NK-92 treated with Interleukin-12 subunit alpha and Interleukin-12 subunit beta, amount 100 ng/mL, for 24 hours (cell line): ENCODE measurements around the gene MAP4K1.
"Not testable (repeated sequence)": the region's sequence is repeated elsewhere in the genome, so short reads cannot be mapped to it uniquely, and the experiment has no call there.

Experiments
- DNase-seq: peaks from one replicate; lab custom pipeline; 2025; lab: John Stamatoyannopoulos, UW

Gene MAP4K1

DNA sequence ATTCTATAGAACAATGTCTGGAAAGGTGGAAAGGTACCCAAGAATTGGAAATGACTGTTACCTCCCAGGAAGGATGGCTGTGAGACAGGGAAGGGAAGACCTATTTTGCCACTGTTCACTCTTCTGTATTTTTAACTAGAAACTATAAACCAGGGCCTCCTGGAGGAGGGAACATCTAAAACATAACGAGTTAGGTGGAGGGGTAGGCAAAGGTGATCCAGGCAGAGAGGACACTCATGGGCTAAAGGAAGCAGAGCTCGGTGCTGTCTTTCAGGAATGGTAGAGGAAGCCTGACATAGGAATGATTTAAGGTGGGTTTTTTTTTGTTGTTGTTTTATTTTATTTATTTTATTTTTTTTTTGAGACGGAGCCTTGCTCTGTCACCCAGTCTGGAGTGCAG lies 7.1 kb upstream of the MAP4K1 start:
- DNase-seq = no peak

DNA sequence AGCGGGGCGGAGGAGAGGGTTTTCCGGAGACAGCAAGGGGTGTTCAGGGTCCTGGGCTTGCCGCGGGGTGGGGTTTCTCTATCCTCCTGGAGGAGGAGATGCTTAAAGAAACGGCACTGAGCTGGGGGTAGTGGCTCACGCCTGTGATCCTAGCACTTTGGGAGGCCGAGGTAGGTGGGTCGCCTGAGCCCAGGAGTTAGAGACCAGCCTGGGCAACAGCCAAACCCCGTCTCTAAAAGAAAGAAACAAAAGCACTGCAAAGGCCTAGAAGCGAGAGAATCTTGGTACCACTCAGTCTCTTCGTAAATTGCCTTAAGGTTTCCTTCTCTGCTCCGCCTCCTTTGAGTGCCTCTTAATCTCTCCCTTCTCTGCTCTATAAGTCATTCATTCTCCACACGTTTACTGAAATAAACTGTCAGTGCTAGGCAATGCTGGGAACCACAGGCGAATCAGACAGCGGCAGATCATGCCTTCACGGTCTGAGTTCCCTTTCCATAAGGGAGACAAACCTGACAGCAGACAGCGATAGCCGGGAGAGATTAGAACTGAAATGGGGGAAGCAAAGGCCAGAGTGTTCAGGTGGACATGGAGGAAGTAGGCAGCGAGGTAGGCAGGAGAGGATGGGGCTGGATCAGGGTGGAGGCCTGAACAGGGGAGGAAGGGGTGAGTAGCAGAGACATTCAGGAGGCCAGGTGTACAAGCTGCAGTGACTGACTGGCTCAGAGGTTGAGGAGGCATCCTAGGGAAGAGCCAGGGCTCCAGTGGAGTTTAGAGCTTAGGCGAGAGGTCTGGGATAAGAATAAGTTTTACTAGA lies 1.8 kb upstream of the MAP4K1 start:
- no peak for DNase-seq

DNA sequence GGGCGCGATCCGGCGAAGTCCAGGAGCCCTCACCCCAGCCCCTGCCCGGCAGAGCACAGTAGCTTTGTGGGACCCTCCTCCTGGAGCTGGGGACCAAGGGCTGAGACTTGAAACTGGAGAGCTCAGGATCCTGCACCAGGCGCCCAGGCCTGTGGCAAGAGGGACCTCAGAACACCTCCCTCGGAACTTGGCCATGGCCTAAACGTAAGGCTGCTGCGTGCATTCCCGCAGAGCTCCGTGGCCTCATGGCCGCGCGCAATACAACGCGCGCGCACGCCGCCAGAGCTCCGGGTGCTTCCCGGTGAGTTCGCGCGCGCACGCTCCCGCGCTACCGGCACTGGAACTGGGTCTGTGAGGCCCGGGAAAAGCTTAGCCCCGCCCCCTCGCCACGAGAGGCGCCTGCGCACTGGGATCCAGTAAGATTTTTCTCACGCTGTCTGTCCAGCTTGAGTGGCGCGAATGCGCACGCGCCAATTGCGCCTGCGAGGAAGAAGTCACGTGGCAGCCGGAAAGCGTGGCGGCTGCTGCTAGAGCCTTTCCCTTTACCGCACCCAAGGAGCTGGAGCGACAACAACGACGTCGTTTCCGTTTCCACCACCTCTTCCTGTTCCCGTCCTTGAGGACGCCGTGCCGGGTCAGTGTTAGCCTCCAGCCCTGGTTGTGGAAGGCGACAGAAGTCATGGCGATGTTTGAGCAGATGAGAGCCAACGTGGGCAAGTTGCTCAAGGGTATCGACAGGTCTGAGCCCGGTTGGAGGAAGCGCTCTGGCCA lies 1.0 kb upstream of the MAP4K1 start, which contains the start of gene EIF3K:
TSS of gene EIF3K (plus strand) at position 599 of the 771 bp plus-strand sequence. CDS start at position 680, 81 bp downstream.
- peak; percentile 95 for DNase-seq

DNA sequence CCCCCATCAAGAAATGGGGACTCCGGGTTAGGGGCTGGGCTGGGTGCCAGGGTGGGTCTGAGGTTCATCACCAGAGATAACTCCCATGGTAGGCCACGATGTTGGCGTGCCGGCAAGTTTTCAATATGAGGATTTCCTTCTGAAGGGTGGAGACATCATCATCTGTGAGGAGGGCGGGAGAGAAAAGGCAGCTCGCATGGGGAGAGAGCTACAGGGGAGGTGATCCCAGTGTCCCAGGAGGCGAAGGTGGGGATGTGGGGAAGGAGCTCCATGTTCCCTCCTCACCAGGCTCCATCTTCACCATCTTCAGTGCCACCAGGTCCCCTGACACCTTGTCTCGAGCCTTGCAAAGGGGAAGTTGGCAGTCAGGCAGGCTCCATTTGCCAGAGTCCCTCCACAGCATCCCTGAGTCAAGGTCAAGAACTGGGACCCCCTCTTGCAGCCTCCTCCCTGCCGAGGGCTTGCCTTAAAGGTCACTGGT lies 430 bp downstream of the MAP4K1 start:
- DNase-seq = peak; percentile 31

DNA sequence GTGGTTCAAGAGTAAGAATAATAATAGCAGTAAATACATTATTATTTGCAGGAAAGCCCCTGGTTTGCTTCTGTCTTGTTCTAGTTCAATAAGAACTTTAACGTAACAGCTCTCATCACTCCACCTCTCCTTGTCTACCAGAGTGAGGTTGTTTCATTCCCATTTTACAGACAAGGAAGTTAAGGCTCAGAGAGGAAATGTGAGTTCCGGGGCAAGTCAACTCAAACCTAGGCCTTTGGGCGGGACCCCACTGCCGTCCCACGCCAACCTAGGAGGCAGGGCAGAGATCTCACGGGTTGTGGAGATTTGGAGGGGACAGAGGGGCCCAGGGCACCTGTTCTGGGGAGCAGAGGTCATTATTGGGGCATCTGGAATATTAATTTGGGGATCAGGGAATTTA lies 1.5 kb downstream of the MAP4K1 start:
- DNase-seq = no peak

DNA sequence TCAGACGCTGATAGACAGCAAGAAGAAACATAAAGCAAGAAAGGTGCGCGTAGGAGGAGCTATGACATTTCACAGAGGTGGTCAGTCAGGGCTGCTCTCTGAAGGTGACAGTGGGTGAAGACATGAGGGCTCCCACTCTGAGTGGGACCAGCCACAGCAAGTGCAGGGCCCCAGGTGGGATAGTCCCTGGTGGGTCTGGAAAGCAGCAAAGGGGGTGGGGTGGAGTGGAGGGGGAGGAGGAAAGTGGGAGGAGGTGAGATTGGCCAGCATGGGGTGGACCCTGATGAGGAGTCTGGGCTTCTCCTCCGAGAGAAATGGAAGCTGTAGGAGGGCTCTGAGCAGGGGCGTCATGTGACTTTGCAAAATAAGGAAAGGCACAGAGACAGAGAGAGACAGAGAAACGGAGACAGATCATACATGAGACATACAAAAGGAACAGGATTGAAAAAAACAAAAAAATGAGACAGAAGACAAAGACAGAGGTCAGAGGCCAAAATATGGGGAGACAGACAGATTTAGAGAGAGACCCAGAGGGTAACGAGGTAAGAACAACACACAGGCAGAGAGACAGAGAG lies 2.7 kb downstream of the MAP4K1 start:
- DNase-seq = no peak

DNA sequence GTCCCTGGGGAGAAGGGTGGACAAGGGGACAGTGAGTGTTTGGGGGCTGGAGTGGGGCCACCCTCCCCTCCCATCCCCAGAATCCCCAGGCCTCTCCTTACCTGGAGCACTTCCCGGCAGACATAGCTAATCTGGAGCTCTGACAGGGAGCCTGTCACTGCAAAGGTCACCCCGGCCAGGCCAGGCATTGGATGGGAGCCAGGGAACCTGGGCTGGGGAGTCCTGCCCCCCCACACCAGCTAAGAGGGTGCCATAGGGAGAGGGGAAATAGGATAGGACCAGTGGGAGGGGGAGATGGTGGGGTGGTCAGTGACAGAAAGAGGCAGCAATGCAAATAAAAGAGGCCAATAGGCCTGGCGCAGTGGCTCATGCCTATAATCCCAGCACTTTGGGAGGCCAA lies 3.5 kb downstream of the MAP4K1 start:
- no peak for DNase-seq

DNA sequence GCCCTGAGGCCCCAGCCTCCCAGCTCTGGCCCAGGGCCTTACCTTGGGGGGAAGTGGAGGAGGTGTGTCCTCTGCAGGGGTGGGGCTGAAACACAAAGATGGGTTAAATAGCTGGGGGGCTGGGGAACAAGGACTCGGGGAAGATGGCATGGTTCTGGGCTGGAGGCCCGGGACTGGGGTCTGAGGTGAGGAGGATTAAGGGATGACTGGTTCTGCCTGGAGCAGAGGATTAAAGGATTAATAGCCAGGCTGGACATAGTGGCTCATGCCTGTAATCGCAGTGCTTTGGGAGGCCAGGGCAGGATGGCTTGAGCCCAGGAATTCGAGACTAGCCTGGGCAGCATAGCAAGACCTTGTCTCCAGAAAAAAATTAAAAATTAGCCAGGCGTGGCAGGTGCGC lies 11.6 kb downstream of the MAP4K1 start:
- no peak for DNase-seq

DNA sequence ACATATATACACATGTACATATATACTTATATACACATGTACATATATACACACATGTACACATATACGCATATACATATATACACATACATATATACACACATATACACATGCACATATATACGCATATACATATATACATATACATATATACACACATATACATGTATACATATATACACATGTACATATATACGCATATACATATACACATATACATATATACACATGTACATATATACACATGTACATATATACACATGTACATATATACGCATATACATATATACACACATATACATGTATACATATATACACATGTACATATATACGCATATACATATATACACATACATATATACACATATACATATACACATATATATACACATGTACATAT lies 14.9 kb downstream of the MAP4K1 start:
- not testable (repeated sequence) for DNase-seq

DNA sequence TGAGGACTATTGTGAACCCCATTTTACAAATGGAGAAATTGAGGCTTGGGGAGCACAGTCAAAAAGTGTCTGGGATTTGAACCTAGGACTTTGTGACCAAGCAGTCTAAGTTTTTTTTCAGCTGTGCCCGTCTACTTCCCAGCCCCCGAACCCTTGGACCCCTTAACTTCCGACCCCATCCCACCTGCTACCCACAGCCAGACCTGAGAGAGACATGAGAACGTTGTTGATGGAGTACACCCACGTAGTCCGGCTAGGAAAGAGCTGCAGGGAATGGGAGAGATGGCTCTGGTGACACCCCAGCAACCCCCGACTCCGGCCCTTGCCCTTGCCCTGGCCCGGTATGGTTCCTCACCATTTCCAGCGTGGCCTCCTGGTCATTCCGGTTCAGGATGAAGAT lies 18.0 kb downstream of the MAP4K1 start:
- DNase-seq = no peak

DNA sequence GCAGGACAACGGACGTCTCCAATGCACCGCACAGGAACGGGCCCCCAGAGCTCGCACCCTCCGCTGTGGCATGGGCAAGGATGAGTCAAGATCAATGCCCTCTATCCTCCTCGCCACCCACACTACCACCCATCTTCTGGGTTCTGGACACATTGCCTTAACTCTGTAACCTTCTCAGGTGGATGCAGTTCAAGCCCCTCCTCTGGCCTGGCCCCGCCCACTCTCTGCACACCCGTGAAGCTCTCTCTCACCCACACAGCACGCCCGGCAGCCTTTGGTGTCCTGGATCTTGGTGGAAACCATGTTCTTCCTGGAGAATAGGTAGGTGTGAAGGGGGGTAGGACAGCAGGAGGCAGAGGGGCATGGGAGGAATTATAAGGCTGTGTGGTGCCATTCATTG lies 20.7 kb downstream of the MAP4K1 start:
- no peak for DNase-seq

DNA sequence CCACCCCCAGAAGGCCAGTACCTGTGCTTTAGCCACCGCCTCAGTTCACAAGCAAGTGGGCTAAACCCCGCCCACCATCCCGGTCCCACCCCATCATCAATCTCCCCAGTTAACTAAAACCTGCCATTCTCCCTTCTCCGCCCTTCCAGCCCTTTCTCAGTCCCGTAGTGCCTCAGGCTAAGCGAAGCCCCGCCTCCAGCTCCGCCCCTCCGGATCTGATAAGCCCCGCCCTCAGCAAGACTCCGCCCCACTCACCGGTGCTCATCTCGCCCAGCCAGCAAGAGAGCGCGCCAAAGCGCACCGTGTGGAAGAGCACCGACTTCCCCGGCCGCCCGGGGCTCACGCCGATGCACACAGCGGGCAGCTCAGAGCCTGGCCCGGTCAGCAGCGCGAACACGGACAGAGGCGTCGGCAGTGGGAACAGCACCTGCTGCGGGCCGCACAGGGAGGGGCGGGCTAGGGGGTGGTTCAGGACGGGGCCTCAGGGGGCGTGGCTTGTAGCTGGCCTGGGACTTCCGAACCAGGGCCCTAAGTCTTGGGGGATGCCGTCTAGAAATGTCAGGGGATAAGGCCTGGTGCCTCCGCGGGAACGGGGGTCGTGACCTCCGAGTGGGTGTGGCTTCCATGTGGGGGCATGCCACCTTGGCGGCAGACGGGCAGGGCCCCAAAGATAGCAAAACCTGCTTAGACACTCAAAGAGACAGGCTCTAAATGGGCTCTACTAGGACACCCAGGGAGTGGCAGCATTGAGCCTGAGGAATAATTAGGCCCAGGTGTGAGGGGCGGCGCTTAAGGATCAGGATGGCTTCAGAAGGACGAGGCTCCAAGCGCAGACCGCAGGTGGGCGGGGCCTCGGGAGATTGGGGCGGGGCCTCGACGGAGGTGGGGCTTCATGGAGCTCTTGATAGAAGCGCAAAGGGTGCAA lies 21.4 kb downstream of the MAP4K1 start:
- no peak for DNase-seq

DNA sequence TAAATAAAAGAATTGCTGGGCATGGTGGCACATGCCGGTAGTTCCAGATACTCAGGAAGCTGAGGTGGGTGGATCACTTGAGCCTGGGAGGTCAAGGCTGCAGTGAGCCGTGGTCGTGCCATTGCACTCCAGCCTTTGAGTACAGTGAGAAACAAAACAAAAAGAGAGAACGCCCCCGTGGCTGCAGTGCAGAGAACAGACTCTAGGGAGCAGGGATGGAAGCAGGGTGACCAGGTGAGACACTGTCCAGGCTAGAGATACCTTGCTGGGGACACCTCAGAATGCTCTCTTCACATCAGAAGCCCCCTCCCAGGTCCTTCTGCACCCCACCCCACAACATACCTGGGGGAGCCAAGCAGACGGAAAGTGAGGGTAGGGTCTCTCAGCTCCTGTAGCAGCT lies 24.8 kb downstream of the MAP4K1 start:
- DNase-seq = no peak

DNA sequence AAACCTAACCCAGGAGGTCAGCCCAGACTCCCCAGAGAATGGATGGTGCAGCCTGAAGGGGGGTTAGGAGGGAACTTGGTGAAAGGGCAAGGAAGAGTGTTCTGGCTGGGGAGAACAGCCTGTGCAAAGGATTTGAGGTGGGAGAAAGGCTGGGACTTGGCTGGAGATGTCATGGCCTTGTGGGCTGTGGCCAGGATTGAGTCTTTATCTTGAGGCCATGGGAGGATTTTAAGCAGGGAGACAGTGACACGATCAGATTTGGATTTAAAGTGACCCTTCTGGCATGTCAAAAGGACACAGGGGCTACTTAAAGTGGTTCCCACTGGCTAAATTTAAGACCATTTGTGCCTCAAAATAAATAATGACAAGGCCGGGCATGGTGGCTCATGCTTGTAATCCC lies 29.7 kb downstream of the MAP4K1 start:
- DNase-seq = no peak

DNA sequence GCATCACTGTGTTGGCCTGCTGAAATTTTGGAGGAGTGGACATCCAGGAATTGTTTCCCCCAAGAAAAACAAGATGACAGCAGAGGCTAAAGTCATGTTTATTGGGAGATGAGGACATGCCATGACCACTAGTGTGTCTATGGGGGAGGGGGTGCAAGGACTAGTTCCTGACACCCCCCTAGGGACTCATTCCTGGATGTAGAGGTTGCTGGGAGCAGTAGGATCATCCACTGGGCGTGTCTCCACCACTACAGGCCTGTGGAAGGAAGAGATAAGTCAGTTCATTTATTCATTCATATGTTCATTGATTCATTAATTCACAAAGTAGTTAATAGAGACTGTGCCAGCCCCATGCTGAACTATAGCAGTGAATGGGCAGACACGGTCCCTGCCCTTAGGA lies 30.2 kb downstream of the MAP4K1 start:
- no peak for DNase-seq

DNA sequence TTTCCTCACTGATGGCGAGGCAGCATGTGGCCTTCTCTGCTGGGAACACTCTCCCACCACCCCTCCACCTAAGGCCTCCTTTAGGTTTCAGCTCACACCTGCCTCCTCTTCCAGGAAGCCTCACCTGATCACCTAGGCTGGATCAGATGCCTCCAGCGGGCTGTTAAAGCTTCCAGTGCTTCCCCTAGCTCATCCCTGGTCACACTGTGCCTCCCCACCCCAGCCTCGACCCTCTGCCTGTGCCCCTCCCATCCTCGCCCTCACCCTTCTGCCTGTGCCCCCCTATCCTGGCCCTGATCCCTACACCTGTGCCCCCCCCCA lies 33.8 kb downstream of the MAP4K1 start:
- DNase-seq = no peak

DNA sequence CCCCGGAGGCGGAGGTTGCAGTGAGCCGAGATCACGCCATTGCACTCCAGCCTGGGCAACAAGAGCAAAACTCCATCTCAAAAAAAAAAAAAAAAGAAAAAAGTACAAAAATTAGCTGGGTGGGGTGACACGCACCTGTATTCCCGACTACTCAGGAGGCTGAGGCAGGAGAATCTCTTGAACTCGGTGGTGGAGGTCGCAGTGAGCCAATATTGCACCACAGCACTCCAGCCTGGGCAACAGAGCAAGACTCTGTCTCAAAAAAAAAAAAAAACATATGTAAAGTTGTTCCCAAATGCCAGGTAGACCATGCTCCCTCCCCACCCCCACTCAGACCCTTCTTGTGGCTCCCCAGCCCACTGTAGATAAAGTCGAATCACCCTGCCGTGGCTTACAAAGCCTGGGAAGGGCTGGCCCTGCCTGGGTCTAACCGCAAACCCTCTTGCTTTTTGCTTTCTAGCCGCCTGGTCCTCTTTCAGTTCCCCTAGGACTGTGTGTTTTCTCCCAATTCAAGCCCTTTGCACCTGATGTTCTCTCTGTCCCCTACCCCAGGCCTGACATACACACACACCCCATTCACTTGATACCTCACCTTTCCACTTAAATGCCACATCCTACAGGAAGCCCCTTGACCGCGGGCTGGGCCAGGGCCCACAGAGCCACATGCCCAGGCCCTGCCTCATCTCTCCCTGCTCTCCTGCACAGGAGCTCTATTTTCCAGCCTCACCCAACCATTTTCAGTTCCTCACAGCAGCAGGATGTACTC lies 34.4 kb downstream of the MAP4K1 start:
- no peak for DNase-seq

DNA sequence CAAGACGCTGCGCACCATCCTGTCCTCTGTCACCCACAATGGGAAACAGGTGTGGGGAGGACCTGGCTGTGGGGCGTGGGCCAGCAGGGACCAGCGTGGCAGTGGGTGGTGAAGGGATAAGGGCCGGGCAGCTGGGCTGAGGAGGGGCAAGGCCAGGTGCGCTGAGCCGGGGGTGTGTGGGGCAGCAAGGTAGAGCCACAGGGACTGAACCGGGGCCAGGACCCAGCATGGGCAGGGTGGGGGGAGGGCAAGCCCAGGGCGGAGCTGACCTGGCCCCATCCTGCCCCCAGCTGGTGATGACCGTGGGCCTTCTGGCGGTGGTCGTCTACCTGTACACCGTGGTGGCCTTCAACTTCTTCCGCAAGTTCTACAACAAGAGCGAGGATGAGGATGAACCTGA lies 37.7 kb downstream of the MAP4K1 start:
- no peak for DNase-seq

DNA sequence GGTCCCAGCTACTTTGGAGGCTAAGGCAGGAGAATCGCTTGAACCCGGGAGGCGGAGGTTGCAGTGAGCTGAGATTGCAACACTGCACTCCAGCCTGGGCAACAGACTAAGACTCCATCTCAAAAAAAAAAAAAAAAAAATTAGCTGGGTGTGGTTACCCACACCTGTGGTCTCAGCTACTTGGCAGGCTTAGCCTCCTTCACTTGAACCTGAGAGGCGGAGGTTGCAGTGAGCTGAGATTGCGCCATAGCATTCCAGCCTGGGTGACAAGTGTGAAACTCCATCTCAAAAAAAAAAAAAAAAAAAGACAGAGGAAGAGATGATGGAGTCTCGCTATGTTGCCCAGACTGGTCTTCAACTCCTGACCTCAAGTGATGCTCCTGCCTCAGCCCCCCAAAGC lies 38.4 kb downstream of the MAP4K1 start:
- DNase-seq = peak; percentile 62

DNA sequence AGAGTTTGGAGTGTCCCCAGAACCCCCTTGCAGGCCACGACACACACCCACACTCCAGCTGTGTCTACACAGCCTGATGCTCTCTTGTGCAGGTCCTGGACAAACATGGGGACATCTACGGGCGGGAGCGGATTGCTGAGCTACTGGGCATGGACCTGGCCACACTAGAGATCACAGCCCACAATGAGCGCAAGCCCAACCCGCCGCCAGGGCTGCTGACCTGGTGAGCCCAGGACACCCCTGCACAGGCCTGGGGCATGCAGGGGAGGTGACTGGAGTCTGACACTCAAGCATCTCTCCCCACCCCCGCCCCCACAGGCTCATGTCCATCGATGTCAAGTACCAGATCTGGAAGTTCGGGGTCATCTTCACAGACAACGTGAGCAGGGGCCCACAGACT lies 39.9 kb downstream of the MAP4K1 start:
- no peak for DNase-seq

DNA sequence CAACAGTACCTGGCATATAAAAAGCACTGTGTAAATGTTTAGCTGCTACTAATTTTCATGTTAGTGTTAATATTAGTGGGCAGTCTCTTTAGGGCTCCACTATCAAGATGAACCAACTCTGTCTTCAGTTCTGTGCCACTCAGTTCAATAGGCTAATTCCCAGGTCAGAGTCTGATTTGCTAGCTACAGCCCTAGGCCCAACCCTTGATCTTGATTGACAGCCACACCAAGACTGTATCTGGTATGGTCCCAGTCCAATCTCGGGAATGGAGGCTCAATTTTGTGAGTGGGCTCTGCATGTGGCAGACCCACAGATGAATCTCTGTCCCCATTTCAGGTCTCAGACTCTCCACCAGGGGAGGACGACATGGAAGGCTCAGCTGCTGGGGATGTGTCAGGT lies 46.1 kb downstream of the MAP4K1 start:
- no peak for DNase-seq
